Activated naive CD8-positive, alpha-beta T cell (primary cell): ENCODE results near the gene NTRK1.

Experiments used
- H3K27ac Mint-ChIP-seq: one replicate; pipeline ENCODE4 v1.8.0; 2021; ENCODE audit warnings: mixed read lengths
- H3K27me3 Mint-ChIP-seq: one replicate; pipeline ENCODE4 v1.8.0; 2021; ENCODE audit warnings: mixed read lengths
- H3K36me3 Mint-ChIP-seq: one replicate; pipeline ENCODE4 v1.8.0; 2021; ENCODE audit warnings: mixed read lengths
- H3K4me1 Mint-ChIP-seq: one replicate; pipeline ENCODE4 v1.8.0; 2021; ENCODE audit warnings: low read depth, mixed read lengths
- H3K4me3 Mint-ChIP-seq: one replicate; pipeline ENCODE4 v1.8.0; 2021; ENCODE audit warnings: mild to moderate bottlenecking, mixed read lengths
- H3K9me3 Mint-ChIP-seq: one replicate; pipeline ENCODE4 v1.8.0; 2021; ENCODE audit warnings: low read depth, mixed read lengths

NTRK1 gene

DNA sequence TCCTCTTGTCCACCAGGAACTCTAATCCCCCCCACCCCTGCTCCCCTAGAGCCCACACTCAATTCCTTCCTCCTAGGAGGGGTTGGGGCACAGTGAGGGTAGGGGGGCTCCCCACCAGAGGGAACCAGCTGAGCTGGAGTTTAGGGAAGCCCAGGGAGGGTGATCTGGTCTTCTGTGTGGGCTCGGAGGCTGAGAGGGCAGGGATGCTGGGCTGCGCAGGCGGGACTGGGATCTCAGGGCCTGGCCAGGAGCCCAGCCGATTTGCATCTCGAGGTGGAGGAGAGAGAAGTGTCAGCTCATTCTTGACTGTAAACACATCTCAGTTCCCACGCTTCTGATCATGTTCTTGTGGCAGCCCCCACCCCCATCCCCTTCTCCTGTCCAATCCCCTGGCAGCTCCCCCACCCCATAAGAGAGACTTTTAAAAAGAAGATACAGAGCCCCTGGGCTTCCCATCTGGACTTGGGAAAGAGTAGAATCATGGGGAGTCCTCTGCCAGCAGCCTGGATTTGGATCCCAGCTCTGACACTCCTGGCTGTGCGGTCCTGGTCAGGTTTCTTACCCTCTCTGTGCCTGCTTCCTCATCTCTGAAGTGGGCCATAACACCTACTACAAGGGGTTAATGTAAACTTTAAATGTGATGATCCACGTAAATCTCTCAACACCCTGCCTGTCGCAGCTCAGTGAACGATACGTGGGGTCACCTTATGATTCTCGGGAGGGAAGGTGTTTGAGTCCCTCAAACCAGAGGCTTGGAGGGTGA is 39.5 kb downstream of the NTRK1 start:
- H3K9me3 Mint-ChIP-seq = no peaks in the 10 kb centered on the region
- no peaks in the 10 kb centered on the region for H3K36me3 Mint-ChIP-seq
- H3K4me1 Mint-ChIP-seq = peaks cover 8% of the 10 kb centered on the region
- H3K4me3 Mint-ChIP-seq = no peak overlapping the region
- H3K27ac Mint-ChIP-seq = no peak overlapping the region
- peaks cover 2% of the 10 kb centered on the region for H3K27me3 Mint-ChIP-seq

DNA sequence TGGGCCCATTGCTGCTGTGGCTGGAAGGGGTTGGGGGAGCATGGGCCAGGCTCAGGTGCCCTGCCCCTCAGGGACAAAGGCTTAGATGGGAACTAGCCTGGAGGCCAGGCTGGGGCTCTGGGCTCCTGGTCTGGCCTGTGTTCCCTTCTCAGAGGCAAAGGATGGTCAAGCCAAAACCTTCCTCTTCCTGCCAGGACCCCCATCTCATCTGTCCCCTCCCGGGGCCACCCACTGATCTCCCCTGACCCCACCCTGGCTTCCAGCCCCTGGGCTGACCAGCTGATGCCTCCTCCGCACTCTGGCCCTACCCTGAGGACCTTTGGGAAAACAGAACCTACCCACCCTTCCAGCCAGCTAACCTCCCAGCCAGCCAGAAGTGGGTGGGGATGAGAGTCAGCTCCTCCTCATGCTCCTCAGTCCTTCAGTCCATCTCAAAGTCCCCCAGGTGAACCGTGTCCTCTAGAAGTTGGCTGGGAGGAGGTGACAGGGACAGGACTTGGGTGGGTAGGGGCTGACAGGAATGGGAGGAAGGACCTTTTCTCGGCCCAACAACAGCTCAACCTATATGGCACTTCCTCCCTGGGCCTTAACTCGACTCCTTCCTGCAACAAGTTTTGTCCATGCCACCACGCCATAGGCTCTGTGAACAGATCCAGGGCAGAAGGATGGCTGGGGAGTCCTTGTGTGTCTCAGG is 40.4 kb downstream of the NTRK1 start:
- H3K36me3 Mint-ChIP-seq = no peaks in the 10 kb centered on the region

DNA sequence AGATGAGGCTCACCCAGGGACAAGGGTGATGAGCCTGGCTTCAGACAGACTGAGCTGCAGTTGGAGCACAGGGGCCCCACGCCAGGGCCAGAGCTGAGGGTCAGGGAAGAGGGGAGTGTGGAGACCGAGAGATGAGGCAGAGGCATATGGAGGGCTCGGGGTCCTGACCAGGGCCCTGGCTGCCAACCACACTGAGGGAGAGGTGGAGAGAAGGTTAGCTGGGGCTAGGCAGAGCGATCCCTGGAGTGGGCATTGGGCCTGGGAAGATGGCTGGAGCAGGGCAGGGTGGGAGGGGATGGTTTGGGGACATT is 40.9 kb downstream of the NTRK1 start:
- no peak overlapping the region for H3K27ac Mint-ChIP-seq
- H3K27me3 Mint-ChIP-seq = peaks cover 1% of the 10 kb centered on the region

More for the DNA sequence above, 40.4 kb downstream of the NTRK1 start:
- no peak overlapping the region for H3K4me3 Mint-ChIP-seq
- H3K9me3 Mint-ChIP-seq = no peaks in the 10 kb centered on the region
- peaks cover 1% of the 10 kb centered on the region for H3K27me3 Mint-ChIP-seq
- no peak overlapping the region for H3K27ac Mint-ChIP-seq
- H3K4me1 Mint-ChIP-seq = peaks cover 8% of the 10 kb centered on the region

DNA sequence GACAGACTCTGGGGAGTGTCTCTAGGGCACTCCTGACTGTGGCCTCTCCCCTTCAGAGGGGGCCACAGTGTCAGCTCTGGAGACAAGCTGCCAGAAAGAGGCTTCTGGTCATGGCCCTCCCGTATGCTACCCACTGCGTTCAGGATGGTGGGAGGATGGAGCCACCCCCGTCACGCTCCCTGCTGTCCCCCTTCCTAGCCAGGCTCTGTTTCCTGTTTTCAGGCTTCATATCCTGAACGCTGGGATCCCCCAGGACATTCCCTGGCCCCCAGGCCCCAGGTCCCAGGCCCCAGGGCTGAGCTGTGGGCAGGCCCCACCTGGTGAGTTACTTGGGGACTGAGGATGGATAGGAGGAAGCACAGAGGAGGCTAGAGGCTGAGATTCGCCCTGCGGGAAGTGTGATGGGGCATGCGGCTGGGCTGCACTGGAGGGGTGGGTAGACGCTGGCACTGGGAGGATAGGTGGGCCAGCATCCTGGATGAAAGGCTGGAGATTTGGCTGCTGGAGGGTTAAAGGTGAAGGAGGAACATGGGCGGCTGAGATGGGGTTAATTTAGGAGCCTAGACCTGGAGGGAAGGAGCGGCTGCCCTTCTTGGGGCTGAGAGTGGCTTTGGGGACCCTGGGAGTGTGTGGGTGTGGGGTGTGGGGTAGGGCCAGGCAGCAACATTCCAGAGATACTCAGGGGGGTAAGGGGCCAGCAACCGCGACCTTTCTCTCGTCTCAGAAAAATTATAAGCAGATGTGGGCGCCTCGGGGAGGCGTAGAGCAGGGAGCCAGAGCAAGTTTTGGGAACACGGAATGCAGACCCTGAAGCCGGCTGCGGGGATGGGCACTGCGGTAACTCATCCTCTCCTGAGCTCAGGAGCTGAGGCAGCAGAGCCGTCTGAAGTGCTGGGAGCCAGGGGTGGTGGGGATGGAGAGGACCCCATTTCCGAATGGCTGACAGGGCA is 41.6 kb downstream of the NTRK1 start:
- Mint-ChIP-seq H3K4me3 (no peak overlapping the region), H3K9me3 (no peaks in the 10 kb centered on the region), H3K27me3 (peaks cover 1% of the 10 kb centered on the region), H3K4me1 (peaks cover 8% of the 10 kb centered on the region), H3K27ac (no peak overlapping the region), H3K36me3 (no peaks in the 10 kb centered on the region)

More for the DNA sequence above, 40.9 kb downstream of the NTRK1 start:
- Mint-ChIP-seq H3K9me3 (no peaks in the 10 kb centered on the region), H3K4me1 (peaks cover 8% of the 10 kb centered on the region), H3K36me3 (no peaks in the 10 kb centered on the region), H3K4me3 (no peak overlapping the region)

DNA sequence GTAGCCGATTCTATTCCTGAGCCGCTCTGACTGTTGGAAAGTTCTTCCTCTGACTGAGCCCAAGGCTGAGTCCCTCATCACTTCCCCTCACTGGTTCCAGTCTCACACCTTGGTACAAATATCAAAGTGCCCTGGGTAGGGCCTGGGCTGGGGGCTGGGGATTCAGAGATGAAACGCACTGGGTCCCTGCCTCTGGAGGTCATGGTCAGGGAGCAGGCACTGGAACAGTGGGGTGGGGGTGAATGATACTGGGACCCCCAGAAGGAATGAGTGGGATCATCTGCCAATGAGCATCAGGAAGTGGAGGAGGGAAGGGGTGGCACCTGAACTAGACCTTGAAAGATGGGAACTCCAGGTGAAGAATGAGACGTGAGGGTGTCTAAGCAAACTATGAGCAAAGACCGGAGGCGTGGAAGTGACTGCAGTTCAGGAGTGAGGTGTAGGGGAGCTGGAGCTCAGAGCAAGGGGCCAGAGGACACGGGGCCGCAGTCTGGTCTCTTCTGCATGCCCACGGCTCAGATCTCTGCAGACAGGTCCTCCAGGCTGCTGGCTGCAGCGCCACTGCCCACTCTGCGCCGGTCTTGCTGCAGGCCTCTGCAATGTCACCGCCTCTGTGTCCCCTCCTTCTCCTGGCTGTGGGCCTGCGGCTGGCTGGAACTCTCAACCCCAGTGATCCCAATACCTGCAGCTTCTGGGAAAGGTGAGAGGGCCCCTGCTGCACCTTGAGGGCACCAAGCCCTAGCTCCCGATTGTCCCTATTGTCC is 42.8 kb downstream of the NTRK1 start:
- Mint-ChIP-seq H3K9me3 (no peaks in the 10 kb centered on the region), H3K4me1 (peaks cover 2% of the 10 kb centered on the region), H3K36me3 (no peaks in the 10 kb centered on the region), H3K4me3 (no peak overlapping the region), H3K27me3 (peaks cover 1% of the 10 kb centered on the region), H3K27ac (no peak overlapping the region)

DNA sequence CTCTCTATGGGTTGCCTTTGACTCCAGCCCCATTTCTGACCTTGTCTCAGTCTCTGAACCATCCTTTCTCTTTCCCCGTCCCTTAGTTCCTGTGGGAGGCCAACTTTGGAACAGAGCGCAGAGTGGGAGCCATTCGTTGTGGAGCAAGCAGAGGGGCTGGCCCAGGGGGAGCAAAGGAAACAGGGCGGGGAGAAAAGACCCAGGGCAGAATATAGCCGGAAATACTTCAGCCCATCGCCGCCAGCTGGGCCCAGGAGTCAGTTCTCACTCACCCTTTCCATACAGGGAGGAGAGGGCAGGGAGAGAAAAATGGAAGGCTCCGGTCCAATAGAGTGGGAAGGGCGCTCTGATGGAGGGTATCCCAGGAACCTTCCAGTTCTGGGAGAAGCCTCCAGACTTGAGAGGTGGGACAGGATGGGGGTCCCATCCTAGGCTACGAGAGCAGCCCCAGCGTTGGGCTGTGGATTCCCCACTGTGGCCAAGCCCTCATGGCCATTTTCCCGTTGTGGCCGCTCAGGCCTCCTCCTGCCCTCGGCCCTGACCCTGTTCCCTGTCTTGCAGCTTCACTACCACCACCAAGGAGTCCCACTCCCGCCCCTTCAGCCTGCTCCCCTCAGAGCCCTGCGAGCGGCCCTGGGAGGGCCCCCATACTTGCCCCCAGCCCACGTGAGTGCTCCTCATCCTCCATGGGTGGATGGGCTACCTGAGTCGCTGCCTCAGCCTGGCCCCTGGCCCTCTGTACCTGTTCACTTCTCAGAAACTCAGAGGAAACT is 43.7 kb downstream of the NTRK1 start:
- no peaks in the 10 kb centered on the region for H3K36me3 Mint-ChIP-seq
- no peak overlapping the region for H3K27ac Mint-ChIP-seq
- H3K4me3 Mint-ChIP-seq = no peak overlapping the region
- no peaks in the 10 kb centered on the region for H3K4me1 Mint-ChIP-seq
- H3K27me3 Mint-ChIP-seq = no peaks in the 10 kb centered on the region
- H3K9me3 Mint-ChIP-seq = no peaks in the 10 kb centered on the region

DNA sequence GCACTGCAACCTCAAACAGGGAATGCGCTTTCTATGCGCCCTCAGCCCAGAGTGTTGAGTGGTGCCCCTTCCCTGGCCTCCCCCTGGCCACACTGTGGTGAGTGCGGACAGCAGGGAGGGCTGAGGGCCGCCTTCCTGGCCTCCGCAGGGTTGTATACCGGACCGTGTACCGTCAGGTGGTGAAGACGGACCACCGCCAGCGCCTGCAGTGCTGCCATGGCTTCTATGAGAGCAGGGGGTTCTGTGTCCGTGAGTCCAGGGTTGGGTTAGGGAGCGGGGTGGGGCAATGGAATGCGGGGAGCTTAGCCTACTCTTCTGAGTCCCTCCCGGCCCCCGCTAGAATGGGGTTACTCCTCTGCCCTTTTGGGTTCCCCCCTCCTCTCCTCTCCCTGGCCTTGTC is 44.5 kb downstream of the NTRK1 start:
- Mint-ChIP-seq H3K4me3 (no peak overlapping the region), H3K27ac (no peak overlapping the region), H3K27me3 (no peaks in the 10 kb centered on the region), H3K4me1 (no peaks in the 10 kb centered on the region), H3K9me3 (no peaks in the 10 kb centered on the region), H3K36me3 (no peaks in the 10 kb centered on the region)

DNA sequence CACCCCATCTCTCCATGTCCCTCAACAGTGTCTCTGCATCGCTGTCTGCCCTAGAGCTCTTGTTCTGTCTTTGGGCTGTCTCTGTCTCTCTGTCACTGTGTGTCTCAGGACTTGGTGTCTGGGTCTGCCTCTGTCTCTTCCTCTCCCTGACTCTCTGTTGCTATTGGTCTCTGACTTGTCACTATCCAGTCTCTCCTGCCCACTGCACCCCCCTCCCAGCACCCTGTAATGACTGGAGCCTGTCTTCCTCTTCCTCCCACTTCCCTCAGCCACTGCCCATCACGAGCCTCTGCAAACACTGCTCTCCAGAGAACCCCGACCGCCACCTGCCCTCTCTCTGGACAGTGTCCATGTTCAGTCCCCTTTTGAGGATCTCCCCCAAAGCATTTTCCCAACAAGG is 45.0 kb downstream of the NTRK1 start:
- Mint-ChIP-seq H3K4me1 (no peaks in the 10 kb centered on the region), H3K36me3 (no peaks in the 10 kb centered on the region), H3K9me3 (no peaks in the 10 kb centered on the region), H3K27ac (no peak overlapping the region), H3K27me3 (no peaks in the 10 kb centered on the region), H3K4me3 (no peak overlapping the region)

DNA sequence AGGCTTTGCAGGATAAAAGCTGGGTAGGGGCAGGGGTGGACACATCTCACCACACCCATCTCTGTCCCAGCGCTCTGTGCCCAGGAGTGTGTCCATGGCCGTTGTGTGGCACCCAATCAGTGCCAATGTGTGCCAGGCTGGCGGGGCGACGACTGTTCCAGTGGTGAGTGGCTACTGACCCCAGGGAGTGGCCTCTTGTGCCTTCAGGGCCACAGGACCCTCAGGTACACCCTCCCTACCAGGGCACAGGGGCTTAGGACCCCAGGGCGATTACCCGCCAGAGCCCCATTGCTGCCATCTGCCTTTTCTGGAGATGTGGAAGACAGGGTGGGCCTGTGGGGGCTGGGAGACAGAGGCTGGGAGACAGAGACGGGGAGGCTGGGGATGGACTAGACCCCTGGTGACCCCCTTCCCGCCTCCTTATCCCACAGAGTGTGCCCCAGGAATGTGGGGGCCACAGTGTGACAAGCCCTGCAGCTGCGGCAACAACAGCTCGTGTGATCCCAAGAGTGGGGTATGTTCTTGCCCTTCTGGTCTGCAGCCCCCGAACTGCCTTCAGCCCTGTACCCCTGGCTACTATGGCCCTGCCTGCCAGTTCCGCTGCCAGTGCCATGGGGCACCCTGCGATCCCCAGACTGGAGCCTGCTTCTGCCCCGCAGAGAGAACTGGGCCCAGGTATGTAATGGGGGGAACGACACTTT is 45.7 kb downstream of the NTRK1 start:
- H3K4me1 Mint-ChIP-seq = no peaks in the 10 kb centered on the region
- no peaks in the 10 kb centered on the region for H3K27me3 Mint-ChIP-seq
- H3K9me3 Mint-ChIP-seq = no peaks in the 10 kb centered on the region
- no peak overlapping the region for H3K27ac Mint-ChIP-seq
- H3K4me3 Mint-ChIP-seq = no peak overlapping the region
- H3K36me3 Mint-ChIP-seq = no peaks in the 10 kb centered on the region

DNA sequence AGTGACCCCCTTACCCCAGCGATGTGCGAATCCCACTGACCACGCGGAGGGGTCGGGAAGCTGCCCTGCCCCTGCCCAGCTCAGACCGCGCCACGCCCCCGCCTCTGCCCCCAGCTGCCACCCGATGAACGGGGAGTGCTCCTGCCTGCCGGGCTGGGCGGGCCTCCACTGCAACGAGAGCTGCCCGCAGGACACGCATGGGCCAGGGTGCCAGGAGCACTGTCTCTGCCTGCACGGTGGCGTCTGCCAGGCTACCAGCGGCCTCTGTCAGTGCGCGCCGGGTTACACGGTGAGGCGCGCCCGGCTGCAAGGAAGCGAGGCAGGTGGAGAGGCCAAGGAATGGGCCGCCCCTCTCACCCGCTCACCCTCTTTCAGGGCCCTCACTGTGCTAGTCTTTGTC is 47.9 kb downstream of the NTRK1 start:
- Mint-ChIP-seq H3K27me3 (no peaks in the 10 kb centered on the region), H3K27ac (no peak overlapping the region), H3K4me3 (no peak overlapping the region), H3K4me1 (no peaks in the 10 kb centered on the region), H3K36me3 (no peaks in the 10 kb centered on the region), H3K9me3 (no peaks in the 10 kb centered on the region)

DNA sequence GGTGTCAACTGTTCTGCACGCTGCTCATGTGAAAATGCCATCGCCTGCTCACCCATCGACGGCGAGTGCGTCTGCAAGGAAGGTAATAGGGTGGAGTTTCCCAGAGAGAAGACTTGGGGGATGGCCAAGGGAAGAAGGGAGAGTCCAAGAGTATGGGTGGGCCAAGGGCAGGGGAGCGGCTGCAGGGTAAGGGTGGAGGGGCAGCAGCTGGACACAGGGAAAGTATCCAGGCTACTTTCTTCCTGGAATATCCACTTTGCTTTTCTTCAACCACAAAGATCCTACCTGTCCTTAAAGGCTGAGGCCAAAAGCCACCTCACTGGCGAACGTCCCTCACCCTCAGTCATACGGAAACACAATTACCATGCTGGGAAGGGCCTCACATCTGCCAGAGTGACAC is 48.3 kb downstream of the NTRK1 start:
- no peaks in the 10 kb centered on the region for H3K4me1 Mint-ChIP-seq
- no peaks in the 10 kb centered on the region for H3K9me3 Mint-ChIP-seq
- no peaks in the 10 kb centered on the region for H3K36me3 Mint-ChIP-seq
- no peaks in the 10 kb centered on the region for H3K27me3 Mint-ChIP-seq
- H3K4me3 Mint-ChIP-seq = no peak overlapping the region
- H3K27ac Mint-ChIP-seq = no peak overlapping the region

DNA sequence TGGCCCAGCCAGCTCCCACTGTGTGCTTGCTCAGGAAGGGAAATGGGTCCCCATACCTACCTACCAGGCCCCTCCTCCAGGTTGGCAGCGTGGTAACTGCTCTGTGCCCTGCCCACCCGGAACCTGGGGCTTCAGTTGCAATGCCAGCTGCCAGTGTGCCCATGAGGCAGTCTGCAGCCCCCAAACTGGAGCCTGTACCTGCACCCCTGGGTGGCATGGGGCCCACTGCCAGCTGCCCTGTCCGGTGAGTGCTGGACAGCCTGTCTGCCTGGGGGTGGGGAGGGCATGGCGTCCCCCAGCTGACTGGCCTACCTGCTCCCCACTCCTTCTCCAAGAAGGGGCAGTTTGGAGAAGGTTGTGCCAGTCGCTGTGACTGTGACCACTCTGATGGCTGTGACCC is 49.0 kb downstream of the NTRK1 start:
- Mint-ChIP-seq H3K27me3 (peaks cover under 1% of the 10 kb centered on the region), H3K9me3 (no peaks in the 10 kb centered on the region), H3K4me3 (no peak overlapping the region), H3K4me1 (no peaks in the 10 kb centered on the region), H3K36me3 (no peaks in the 10 kb centered on the region), H3K27ac (no peak overlapping the region)

DNA sequence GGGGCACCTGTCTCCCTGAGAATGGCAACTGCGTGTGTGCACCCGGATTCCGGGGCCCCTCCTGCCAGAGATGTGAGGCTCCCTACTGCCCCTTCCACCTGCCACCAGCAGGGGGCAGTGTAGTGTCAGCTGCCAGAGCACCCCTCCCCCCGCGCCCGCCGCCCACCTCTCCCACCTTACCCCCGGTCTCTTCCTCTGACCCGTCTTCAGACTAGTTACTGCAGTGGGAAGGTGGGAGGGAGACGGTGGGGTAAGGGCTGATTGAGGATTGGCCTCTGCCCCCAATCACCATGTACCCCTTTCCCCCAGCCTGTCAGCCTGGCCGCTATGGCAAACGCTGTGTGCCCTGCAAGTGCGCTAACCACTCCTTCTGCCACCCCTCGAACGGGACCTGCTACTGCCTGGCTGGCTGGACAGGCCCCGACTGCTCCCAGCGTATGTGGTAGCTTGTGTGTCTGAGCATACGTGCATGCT is 49.7 kb downstream of the NTRK1 start:
- H3K4me3 Mint-ChIP-seq = no peak overlapping the region
- H3K27me3 Mint-ChIP-seq = peaks cover 3% of the 10 kb centered on the region
- H3K27ac Mint-ChIP-seq = no peak overlapping the region
- no peaks in the 10 kb centered on the region for H3K36me3 Mint-ChIP-seq
- H3K4me1 Mint-ChIP-seq = no peaks in the 10 kb centered on the region
- H3K9me3 Mint-ChIP-seq = no peaks in the 10 kb centered on the region
